ENCODE data around the gene BIN2. TPM values are rescaled to one million over a fixed set of nuclear protein-coding genes. Genes with fewer than 3 reads are reported as not detected.
A peak's percentile ranks its signal among the peaks of the same experiment; 100 is the strongest.

Gene BIN2
- total RNA-seq, 1 donor from 2014 or later = not detected

- peak overlapping the region; percentile 33 for H3K27ac Mint-ChIP-seq (ENCODE audit: unreplicated experiment)
- peaks cover 4% of the 10 kb centered on the region for H3K27me3 Mint-ChIP-seq (ENCODE audit: unreplicated experiment)
- H3K4me1 Mint-ChIP-seq (ENCODE audit: unreplicated experiment) = peaks cover 18% of the 10 kb centered on the region
- H3K9me3 Mint-ChIP-seq (ENCODE audit: unreplicated experiment) = no peaks in the 10 kb centered on the region
- H3K4me3 Mint-ChIP-seq (ENCODE audit: unreplicated experiment) = peak overlapping the region; percentile 49
- no peak for DNase-seq (ENCODE audit: low spot score)
- H3K36me3 Mint-ChIP-seq (ENCODE audit: low read depth, unreplicated experiment) = peaks cover 21% of the 10 kb centered on the region
- TF ChIP-seq CTCF (IDR thresholded peaks at IDR 0.05; ENCODE audit: unreplicated experiment) = no peak
These were observed 69.4 kb downstream of the BIN2 start for GRCh38 chr12:51254536-51254935.

GRCh38 chr12:51253276-51253675 is 70.7 kb downstream of the BIN2 start:
- Mint-ChIP-seq H3K4me3 (ENCODE audit: unreplicated experiment) (no peak overlapping the region), H3K27me3 (ENCODE audit: unreplicated experiment) (peaks cover 4% of the 10 kb centered on the region), H3K9me3 (ENCODE audit: unreplicated experiment) (no peaks in the 10 kb centered on the region), H3K27ac (ENCODE audit: unreplicated experiment) (no peak overlapping the region), H3K4me1 (ENCODE audit: unreplicated experiment) (peaks cover 25% of the 10 kb centered on the region), H3K36me3 (ENCODE audit: low read depth, unreplicated experiment) (peaks cover 21% of the 10 kb centered on the region)
- no peak for TF ChIP-seq CTCF (IDR thresholded peaks at IDR 0.05; ENCODE audit: unreplicated experiment)
- no peak for DNase-seq (ENCODE audit: low spot score)

- peaks cover 11% of the 10 kb centered on the region for H3K27me3 Mint-ChIP-seq (ENCODE audit: unreplicated experiment)
- TF ChIP-seq CTCF (IDR thresholded peaks at IDR 0.05; ENCODE audit: unreplicated experiment) = no peak
- peak; percentile 13 for DNase-seq (ENCODE audit: low spot score)
- no peaks in the 10 kb centered on the region for H3K9me3 Mint-ChIP-seq (ENCODE audit: unreplicated experiment)
- H3K36me3 Mint-ChIP-seq (ENCODE audit: low read depth, unreplicated experiment) = peaks cover 33% of the 10 kb centered on the region
- H3K27ac Mint-ChIP-seq (ENCODE audit: unreplicated experiment) = peak overlapping the region; percentile 96
- H3K4me3 Mint-ChIP-seq (ENCODE audit: unreplicated experiment) = peak overlapping the region; percentile 35
- peaks cover 55% of the 10 kb centered on the region for H3K4me1 Mint-ChIP-seq (ENCODE audit: unreplicated experiment)
These were observed 76.3 kb downstream of the BIN2 start for GRCh38 chr12:51247523-51248206.

GRCh38 chr12:51246254-51246853 is 77.6 kb downstream of the BIN2 start:
- H3K27ac Mint-ChIP-seq (ENCODE audit: unreplicated experiment) = peak overlapping the region; percentile 88
- H3K27me3 Mint-ChIP-seq (ENCODE audit: unreplicated experiment) = peaks cover 11% of the 10 kb centered on the region
- peak; percentile 24 for DNase-seq (ENCODE audit: low spot score)
- peaks cover 41% of the 10 kb centered on the region for H3K36me3 Mint-ChIP-seq (ENCODE audit: low read depth, unreplicated experiment)
- peaks cover 56% of the 10 kb centered on the region for H3K4me1 Mint-ChIP-seq (ENCODE audit: unreplicated experiment)
- peak overlapping the region; percentile 76 for H3K4me3 Mint-ChIP-seq (ENCODE audit: unreplicated experiment)
- no peaks in the 10 kb centered on the region for H3K9me3 Mint-ChIP-seq (ENCODE audit: unreplicated experiment)
- TF ChIP-seq CTCF (IDR thresholded peaks at IDR 0.05; ENCODE audit: unreplicated experiment) = no peak
